Mesenteric fat pad (tissue), 1 donor: ENCODE data around the gene MMP19. TPM values are rescaled to one million over a fixed set of nuclear protein-coding genes. Genes with fewer than 3 reads are reported as not detected.
A peak's percentile ranks its signal among the peaks of the same experiment; 100 is the strongest.
"Not testable (repeated sequence)": the region's sequence is repeated elsewhere in the genome, so short reads cannot be mapped to it uniquely, and the experiment has no call there.

Source experiments
- DNase-seq: peaks from one replicate; pipeline ENCODE4 v3.0.0-alpha.2; 2020; ENCODE audit warnings: low spot score
- total RNA-seq: library from RNA; stranded (reverse); fragmentation: NEBNext Ultra II Directional; extraction: Animal tissue kit (Norgen Biotek cat#: 25700); gene quantifications from one replicate; pipeline ENCODE4 v1.2.1, GENCODE V29; 2021
- donor health status: DM: yes; HTN: yes; CAD: no.

MMP19 gene
- total RNA-seq, 1 donor from 2014 or later = 774 TPM

DNA sequence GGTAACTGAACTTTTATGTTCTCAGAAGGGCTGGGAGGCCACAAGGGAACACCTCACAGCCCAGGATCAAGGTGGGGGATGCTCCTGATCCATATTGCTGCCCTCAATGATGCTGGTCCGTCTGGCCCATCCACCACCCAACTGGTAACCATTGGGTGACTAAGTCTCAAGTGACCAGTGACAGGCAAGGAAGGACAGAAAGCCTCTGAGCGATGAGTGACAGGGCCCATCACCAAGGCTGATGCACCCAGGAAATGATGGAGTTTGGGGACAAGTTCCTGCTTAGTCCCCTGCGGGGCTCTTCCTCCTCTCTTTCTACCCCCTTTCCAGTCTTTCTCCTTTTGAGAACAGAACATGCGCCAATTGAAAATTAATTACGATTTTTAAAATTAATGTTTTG is 2.6 kb upstream of the MMP19 start:
- DNase-seq = no peak

DNA sequence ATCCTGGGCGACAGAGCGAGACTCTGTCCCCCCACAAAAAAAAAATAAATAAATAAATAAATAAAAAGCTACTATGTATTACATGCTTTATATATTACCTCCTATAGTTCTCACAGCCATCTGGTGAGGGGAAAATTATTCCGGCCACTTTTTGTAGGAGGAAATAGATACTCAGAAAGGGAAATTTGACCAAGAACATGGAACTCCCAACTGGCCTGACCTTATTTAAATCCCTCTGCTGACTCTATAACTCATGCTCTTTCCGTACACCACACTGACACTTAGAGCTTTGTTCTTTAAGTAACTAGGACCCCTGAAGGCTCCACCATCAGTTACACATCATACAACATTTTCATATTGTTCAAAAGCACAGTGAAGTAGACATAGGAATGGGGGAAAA is 2.2 kb upstream of the MMP19 start:
- DNase-seq = no peak

DNA sequence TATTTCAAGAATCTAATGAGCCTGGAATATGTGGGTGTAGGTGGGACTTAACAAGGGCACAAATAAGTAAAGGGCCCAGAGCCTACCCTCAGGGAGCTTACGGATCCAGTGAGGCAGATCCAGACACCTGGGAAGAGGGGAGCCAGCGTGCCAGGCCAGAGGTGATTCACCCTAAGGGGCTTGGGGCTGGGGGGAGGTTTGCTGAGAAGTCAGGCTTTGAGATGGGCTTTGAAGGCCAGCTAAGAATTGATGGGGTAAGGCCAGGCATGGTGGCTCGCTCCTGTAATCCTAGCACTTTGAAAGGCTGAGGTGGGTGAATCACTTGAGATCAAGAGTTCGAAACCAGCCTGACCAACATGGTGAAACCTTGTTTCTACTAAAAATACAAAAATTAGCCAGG is 695 bp upstream of the MMP19 start:
- DNase-seq = peak; percentile 22

DNA sequence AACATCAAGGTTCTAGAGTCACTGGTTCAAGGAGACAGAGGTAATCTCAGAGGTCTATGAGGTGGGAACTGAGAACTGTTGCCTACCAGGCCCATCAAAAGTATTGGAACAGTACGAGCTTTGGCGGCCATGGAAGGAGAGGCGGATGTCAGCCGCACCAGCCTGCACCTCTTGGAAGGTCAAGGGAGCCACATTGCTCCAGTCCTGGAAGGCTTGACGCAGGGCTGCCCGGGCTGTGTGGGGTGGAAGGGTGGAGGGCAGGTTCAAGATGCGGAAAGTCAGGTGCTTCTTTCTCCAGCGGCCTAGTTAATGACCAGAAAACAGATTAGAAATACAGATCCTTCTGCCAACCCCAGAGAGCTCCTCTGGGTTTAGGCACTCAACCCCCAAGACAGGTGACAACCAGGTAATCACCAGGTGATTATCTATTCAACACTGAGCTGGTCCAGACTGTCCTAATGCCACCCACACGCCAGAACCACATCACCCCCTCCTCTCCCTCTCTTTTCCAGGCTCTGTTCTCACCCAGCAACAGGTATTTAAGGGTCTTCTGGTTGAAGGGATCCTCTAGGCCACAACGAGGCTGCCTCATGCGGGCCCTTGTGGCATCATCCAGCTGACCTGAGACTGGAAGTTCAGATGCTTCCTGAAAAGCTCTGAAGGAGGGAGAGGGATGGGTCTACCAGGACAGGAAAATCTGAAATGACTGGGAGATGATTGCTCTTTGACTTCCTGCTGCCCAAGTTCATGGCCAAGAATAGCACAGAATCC is 2.0 kb downstream of the MMP19 start:
- no peak for DNase-seq

DNA sequence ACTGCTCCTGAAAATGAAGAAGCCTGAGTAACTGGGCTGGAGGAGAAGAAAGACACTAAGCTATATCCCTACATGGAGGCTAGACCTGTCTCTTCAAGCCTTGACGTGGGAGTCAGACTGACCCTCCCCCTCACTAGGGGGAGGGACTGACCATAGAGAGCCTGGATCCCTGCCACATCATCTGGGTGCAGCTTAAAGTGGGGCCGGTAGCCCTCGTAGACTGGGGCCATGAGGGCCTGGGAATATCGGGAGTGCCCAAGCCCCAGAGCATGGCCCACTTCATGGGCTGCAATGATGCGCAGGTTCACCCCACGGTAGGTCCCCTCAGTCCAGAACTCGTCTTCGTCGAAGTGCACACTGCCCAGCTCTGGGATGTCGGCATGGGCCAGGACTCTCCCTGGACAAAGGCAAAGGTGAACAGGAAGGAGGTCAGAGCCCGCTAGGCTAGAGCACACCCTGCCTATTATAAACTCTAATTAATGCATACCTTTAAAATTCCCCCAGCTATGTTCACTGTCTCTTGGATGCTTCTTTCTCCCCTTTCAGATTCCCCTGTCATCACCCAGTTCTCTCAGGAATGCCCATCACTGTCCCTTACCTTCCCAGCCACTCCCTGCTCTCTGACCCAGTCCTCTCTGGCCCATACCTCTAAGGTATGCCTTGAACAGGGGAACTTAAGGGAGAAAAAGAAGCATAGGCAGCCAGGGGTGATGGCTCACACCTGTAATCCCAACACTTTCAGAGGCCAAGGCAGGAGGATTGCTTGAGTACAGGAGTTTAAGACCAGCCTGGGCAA is 3.2 kb downstream of the MMP19 start:
- DNase-seq = no peak

DNA sequence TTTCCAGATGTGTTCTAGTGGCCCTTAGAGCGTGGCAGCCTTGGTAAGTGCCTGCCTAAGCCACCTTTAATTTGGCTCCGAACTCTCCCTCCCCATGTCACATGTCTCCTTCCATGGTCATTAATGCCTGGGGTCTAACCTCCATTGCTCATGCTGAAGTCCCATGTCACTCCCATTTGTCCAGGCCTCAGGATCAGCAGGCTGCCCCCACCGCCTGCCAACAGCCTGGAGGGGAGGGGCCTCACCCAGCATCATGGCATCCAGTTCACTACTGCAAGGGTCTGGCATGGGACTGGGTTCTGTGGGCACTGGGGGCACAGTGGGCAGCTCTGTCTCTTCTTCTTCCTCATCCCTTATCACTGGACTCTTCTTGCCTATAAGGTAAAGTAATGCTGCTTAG is 4.4 kb downstream of the MMP19 start:
- no peak for DNase-seq

DNA sequence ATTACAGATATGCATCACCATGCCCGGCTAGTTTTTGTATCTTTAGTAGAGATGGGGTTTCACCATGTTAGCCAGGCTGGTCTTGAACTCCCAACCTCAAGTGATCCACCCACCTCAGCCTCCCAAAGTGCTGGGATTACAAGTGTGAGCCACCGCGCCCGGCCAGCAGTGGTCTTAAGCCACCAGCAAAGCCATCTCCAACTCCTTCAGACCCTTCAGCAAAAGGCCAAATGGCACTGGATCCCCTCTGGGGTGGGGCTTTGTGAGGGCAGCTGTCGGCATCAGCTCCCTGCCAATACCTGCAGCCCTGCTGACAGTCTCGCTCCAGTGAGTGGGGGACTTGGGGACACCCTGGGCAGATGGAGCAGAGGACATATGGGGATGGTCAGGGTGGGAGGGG is 8.3 kb downstream of the MMP19 start:
- not testable (repeated sequence) for DNase-seq

DNA sequence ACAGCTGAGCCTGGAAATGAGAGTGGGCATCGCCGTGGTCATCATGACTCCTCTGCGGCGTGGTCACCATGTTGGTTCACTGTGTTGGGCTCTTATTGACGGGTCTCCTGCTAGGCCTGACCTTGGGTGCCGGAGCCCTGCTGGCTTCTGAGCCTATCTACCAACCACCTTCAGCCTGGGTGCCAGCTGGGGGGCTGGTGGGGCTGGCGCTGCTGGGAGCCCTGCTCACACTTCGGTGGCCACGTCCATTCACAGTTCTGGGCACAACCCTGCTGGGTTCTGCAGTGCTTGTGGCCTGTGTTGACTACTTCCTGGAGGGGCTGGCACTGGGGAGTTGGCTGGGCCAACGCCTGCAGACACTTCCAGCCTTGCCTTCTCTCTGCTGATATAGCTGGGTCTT is 9.7 kb downstream of the MMP19 start:
- no peak for DNase-seq

DNA sequence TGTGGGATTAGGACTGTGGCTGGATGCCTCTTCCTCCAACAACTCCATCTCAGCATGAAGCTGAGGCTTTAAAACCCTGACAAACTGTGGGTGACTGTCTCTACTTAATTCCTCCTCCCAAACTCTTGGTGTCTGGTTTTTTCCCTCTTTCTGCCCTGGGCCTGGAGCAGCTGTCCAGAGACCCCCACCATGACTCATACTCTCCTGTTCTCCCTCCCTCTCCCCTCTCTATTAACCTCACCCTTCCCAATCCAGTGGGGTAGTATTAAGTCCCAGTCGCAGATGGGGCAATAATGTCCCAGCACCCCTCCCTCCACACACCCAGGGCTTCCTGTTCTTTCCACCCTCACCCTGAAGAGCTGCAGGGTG is 11.3 kb downstream of the MMP19 start:
- DNase-seq = no peak

DNA sequence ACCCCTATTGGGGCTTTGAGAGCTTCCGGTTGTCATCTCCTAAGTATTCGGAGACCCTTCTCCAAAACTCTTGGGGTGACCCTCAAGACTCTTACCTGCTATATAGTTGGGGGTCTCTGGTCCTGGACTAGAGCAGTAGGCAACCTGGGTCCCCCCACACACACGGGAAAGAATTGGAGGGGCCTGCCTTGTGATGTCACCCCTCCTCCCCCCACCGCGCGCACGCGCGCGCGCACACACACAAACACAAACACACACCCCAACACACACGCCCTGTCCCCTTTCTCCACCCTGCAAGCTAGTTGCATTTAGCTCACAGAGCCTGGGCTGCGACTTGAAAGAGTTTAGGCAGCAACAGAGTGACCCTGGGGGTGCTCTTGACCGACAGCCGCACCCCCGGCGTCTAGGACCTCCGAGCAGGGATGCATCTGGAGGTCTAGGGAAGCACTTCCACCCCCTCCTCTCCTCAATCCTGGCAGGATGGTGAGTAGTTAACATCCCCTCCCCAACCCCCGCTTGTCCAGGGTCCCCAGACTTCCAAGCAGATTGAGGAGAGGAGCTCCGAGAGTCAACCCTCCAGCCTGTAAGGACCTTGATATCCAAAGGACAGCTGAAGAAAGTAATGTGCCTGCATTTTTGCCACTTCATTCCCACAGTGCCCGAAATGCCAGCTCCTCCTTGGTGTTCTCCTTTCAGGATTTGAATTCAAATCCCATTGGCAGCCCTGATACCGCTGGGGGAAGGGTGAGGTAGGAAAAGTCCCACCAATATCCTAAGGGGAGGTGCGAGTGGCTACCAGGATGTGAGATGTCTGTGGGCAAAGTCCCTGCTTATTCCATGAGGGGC is 11.9 kb downstream of the MMP19 start:
- DNase-seq = peak; percentile 91

DNA sequence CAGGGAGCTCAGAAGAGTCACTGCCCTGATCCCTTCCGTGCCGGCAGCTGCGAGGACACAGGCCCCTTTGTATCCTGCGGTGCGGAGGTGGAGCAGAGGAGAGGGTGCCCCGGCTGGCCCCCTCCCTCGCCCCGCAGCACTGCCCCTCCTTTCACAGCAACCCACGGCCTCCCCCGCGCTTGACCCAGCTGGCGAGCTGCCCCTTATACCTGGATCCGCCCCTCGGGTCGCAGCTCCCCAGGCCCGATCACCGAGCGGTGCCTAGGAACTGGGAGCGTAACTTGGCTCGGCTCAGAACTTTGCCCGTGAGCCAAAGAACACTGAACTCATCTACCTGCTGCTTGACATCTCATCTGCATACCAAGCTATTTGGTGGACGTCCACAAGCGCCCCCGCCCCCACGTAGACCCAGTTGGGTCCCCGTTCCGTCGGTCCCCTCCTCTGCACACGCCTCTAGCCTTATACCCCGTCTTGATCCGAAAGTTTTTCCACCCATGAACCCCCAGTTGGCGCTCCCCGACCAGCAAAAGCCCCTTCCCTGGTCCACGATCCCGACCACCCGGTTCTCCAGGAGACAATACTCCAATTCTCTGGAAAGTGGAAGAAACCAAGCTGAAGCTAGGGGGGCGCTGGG is 12.7 kb downstream of the MMP19 start:
- DNase-seq = no peak

DNA sequence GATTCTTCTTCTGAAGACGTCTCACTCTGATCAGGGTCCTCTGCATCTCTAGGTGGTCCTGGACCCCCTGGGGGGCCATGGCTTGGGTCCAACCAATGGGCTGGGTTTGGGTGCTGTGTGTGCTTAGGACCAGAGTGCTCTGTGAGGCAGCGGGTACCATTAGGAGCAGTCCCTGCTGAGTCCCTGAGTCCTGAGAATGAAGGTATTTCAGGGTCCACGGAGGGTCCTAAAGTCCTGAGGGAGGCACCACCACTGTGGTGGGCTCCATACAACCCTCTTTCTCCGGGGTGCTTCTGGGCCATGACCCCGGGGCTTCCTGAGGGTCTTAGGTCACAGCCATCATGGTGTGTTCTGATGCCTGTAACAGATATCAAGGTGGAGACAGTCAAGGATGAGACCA is 14.4 kb downstream of the MMP19 start:
- no peak for DNase-seq

DNA sequence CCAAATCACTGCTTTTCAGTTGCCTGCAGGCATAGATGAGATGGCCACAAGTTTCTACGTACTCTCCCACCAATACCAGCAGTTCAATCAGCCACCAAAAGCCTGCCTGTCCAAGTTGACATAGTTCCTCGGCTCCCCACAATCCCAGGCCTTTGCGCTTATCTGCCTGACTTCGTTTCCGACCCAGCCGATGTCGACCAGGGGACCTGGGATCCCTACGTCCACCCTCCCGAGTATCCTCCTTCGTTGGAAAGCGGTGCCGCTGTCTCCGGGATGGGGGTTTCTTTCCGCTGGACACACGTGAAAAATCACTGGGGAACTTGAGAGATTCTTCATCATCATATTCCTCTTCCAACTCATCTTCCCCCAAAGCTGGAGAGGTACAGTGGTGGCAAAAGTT is 14.9 kb downstream of the MMP19 start:
- DNase-seq = no peak

DNA sequence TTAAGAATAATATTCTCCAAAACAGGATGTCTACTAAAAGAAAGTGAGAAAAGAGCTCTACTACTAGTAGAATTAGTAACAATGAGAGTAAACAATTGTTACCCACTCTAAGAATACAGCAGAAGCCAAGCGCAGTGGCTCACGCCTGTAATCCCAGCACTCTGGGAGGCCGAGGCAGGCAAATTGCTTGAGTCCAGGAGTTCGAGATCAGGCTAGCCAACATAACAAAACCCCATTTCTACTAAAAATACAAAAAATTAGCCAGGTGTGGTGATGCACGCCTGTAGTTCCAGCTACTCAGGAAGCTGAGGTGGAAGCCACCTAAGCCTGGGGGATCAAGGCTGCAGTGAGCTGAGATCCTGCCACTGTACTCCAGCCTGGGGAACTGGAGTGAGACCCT is 18.0 kb downstream of the MMP19 start:
- no peak for DNase-seq

DNA sequence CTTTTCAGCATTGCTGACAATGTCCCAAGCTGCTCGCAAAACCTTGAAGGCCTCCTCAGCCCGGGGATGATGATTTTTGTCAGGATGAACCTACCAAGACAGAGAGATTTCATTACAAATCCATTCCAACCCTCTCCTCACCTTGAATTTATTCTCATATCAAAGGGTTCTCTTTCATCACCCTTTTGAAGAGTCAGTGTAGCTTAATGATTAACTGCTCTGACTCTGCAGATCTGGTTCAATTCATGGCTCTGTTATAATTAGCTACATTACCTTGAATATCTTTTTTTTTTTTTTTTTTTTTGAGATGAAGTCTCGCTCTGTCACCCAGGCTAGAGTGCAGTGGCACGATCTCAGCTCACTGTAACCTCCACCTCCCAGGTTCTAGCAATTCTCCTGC is 19.3 kb downstream of the MMP19 start:
- DNase-seq = no peak

DNA sequence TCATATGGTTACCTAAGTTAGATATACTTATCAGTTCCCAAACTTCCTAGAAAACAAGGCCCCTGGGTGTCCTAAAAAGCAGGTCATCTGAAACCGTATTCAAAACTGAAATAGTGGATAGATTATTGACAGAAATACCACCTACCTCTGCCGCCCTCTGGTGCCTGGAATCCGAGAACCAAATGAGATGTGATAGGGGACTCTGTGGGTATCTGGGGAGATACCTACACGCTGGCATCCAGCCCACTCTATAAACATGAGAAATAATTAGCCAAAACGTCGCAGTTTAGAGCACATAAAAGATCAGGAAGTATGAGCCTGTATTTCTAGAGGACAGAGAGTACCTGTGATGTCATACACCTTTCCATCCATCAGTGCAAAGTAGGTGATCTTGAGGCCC is 20.5 kb downstream of the MMP19 start:
- no peak for DNase-seq

DNA sequence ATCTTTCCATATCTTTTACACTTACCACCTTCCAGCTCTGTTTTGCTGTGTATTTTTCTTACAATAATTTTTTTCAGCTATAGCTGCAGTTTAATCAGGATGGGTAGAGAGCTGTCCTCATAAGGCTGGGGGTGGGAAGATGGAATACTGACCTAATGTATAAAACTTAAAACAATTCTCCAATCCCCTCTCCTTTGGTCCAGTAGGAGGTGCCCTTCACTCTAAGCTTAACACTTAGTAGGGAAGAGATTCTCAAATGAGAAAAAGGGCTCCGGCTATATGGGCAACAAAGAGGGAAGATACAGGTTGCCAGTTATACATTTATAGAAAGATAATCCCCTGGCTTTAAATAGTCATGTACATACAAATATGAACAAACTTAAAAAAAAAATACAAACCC is 22.1 kb downstream of the MMP19 start:
- DNase-seq = no peak

DNA sequence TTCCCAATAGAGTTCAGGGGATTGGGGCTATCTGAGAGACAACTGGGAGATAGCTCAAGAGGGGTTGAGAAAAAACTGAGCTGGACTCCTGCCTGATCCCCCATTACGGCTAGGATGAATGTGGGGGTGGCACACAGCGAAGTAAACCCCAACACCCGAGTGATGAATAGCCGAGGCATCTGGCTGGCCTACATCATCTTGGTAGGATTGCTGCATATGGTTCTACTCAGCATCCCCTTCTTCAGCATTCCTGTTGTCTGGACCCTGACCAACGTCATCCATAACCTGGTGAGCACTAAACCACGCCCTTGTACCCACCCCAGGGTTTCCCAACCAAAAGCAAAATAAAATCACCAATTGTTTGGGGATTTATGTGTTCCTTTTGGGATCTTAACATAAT is 23.9 kb downstream of the MMP19 start:
- no peak for DNase-seq

DNA sequence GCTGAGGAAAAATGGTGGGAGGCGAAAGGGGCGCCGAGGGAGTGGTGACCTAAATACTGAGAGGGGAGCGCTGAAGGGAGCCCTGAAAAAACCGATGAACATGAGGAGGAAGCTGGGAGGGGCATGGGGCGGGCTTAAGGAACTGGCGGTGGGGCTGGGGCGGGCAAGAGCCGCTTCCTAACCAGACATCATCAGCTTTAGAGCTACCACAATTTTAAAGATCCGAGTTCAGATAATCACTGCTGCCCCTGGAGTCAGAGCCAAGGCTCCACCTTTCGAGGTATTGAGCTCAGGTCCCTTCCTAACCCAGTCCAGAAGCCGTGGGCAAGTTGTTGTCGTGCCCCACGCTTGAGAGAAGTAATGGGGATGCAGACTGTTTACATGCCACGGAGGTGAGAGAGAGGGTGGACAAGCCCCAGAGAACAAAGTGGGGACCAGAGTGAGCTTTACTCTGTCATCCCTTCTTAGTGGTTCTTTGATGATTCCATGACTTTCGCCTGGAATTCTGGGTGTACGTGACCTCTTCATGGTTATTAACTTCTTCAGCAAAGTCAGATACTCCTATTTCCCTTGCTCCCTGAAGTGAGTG is 24.5 kb downstream of the MMP19 start:
- no peak for DNase-seq

DNA sequence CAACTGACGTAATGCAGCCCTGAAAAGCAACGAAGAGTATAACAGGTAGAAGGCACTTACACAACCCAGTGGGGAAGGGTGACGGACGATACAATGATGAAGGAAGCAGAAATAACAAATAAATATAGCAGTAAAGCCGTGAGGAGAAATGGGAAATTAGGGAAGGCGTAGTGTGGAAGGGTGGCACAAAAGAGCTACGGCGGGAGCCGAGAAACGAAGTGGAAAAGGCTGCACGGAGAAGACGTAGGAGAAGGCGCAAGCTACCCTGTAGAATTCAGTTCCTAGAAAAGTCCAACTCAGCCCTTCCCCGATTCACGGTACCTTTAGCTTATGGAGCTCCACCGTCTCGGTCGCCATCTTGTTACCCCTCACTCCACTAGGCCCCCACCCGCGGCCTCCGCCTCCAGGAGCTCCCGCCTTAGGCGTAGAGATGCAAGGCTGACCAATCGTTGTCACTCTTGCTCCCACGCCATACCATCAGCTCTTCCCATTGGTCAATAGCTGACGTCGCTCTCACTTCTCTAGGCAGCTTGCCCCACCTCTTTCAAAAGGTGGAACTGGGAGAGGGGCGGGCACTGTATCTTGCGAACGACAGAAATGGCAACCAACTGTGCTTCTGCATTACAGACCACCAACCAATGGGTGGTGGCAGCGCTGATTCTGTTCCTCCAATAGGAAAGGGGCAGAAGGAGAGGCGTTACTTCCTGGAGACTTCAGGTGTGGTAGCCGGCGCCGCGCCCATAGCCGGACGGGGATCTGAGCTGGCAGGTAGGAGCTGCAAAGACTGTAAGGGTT is 25.2 kb downstream of the MMP19 start, which contains the start of the genes ORMDL2 and SARNP:
Gene ORMDL2, plus strand, starts transcription at position 697 of the 795 bp plus-strand sequence. CDS start 959 bp downstream, outside the sequence.
Gene SARNP, minus strand, starts transcription at position 380 of the 795 bp plus-strand sequence. Its CDS starts 23 bp downstream, at position 357.
- DNase-seq = peak; percentile 95
